ENCODE results near the gene TMCO2.
"Not testable (repeated sequence)": the region's sequence is repeated elsewhere in the genome, so short reads cannot be mapped to it uniquely, and the experiment has no call there.

TMCO2 gene

DNA sequence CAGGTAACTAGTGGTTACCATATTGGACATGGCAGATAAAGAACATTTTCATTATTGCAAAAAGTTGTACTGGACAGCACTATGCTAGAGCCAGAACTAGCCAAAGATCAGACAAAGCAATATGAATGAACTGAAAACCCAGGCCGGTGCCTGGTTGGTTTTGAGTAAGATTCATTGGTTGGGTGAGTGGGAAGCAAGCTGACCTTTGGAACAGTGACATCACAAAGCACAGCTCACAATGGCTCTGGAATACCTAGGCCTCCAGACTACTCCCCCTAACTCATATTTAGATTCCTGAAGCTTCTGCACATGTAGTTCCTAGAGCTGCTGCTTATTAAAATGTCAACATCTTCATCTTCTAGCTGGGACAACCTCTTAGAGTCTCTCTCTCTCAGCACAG, at the start of gene TMCO2:
Gene TMCO2 (plus strand): TSS at position 283 of the 400 bp plus-strand sequence. CDS start 57 bp downstream, at position 340.
- H3K4me1 ChIP-seq (ENCODE audit: control insufficient read depth in 5 of 5, insufficient read depth in 5 of 5, low read length in 5 of 5) = peaks cover 0 to 9% (median 0%) of the 10 kb centered on the region in 5 donors
- no peak within 1 kb of the TSS for H3K4me3 ChIP-seq (ENCODE audit: low read depth in 1 of 5, low read length in 5 of 5)
- no peaks in the 10 kb centered on the region for H3K9me3 ChIP-seq (ENCODE audit: control insufficient read depth in 5 of 5, low read length in 5 of 5)
- H3K9ac ChIP-seq (ENCODE audit: low read length in 5 of 5) = no peak within 1 kb of the TSS
- H3K27ac ChIP-seq (ENCODE audit: low read depth, low read length) = no peak within 1 kb of the TSS
- H3K36me3 ChIP-seq (ENCODE audit: control insufficient read depth in 5 of 5, insufficient read depth in 5 of 5, low read length in 5 of 5) = no peaks in the 10 kb centered on the region
- H3K27me3 ChIP-seq (ENCODE audit: control insufficient read depth in 5 of 5, insufficient read depth in 4 of 5, low read length in 5 of 5) = no peaks in the 10 kb centered on the region

DNA sequence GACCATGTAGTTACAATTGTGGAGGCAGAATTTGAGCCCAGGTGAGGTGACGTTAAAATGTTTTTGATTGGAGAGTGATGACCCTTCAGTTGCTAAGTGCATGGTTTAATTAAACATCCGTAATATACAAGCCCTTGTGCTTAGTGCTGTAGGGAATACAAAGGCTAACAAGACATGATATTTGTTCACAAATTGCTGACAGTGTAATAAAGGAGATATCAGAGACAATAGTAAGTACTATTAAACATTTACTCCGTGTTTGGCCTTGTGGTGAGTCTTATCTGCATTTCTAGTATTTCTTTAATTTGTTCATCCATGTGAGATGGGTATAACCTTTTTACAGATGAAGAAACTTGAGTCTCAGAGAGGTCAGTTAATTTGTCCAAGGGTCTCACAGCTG, 48.6 kb upstream of the TMCO2 start:
- Histone ChIP-seq H3K27me3 (ENCODE audit: control insufficient read depth in 5 of 5, insufficient read depth in 4 of 5, low read length in 5 of 5) (no peaks in the 10 kb centered on the region), H3K9me3 (ENCODE audit: control insufficient read depth in 5 of 5, low read length in 5 of 5) (no peaks in the 10 kb centered on the region), H3K36me3 (ENCODE audit: control insufficient read depth in 5 of 5, insufficient read depth in 5 of 5, low read length in 5 of 5) (peaks cover 14 to 28% (median 19%) of the 10 kb centered on the region in 5 donors), H3K4me1 (ENCODE audit: control insufficient read depth in 5 of 5, insufficient read depth in 5 of 5, low read length in 5 of 5) (peaks cover 0 to 5% (median 0%) of the 10 kb centered on the region in 5 donors), H3K27ac (ENCODE audit: low read depth, low read length) (no peak overlapping the region), H3K9ac (ENCODE audit: low read length in 5 of 5) (no peak overlapping the region), H3K4me3 (ENCODE audit: low read depth in 1 of 5, low read length in 5 of 5) (no peak overlapping the region)

DNA sequence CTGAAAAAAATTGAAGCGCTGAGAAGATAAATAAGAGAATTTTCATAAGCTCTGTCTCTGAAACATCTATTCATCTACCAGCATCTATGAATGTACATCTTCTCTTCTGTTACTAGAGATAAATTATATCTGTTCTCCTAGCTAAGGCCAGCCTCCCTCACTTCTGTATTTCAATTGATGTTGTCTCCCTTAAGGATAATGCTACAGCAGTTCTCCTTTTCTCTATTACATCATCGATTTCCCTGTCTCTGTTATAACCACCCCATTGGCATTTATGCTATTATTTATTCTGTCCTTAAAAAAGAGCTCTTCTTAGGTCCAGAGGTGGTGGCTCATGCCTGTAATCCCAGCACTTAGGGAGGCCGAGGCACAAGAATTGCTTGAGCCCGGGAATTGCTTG, 42.9 kb upstream of the TMCO2 start:
- Histone ChIP-seq H3K4me3 (ENCODE audit: low read depth in 1 of 5, low read length in 5 of 5) (no peak overlapping the region), H3K4me1 (ENCODE audit: control insufficient read depth in 5 of 5, insufficient read depth in 5 of 5, low read length in 5 of 5) (no peaks in the 10 kb centered on the region), H3K9ac (ENCODE audit: low read length in 5 of 5) (no peak overlapping the region), H3K27me3 (ENCODE audit: control insufficient read depth in 5 of 5, insufficient read depth in 4 of 5, low read length in 5 of 5) (no peaks in the 10 kb centered on the region), H3K36me3 (ENCODE audit: control insufficient read depth in 5 of 5, insufficient read depth in 5 of 5, low read length in 5 of 5) (peaks cover 17 to 31% (median 20%) of the 10 kb centered on the region in 5 donors), H3K27ac (ENCODE audit: low read depth, low read length) (no peak overlapping the region), H3K9me3 (ENCODE audit: control insufficient read depth in 5 of 5, low read length in 5 of 5) (no peaks in the 10 kb centered on the region)

DNA sequence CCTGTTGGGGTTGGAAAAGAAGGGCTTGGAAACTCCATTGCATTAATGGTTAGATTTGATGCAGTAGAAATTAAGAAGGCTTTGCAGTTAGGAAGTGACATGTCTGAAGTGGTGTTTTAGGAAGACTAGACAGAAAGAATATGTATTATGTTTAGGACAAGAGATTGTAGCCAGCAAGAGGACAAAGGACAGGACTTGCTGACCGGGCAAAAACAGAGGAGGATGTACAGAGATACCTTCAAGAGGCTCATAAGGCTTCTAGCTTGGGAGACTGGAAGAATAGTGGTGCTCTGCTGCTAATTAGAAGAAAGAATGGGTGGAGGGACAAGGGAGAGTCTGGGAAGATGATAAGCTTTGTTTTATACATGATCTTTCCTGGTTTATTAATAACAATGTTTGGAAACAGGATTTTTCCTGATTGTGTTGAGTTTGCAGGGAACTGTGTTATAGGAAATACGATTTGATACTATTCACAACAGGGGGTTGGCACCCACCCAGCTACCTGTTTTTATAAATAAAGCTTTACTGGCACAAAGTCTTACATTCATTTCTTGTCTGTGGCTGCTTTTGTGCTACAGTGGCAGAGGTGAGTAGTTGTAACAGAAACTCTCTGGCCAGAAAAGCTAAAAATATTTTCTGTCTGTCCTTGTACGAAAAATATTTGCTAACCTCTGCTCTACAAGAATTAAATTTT, 37.1 kb upstream of the TMCO2 start:
- Histone ChIP-seq H3K9ac (ENCODE audit: low read length in 5 of 5) (no peak overlapping the region), H3K36me3 (ENCODE audit: control insufficient read depth in 5 of 5, insufficient read depth in 5 of 5, low read length in 5 of 5) (peaks cover 10 to 32% (median 18%) of the 10 kb centered on the region in 5 donors), H3K9me3 (ENCODE audit: control insufficient read depth in 5 of 5, low read length in 5 of 5) (no peaks in the 10 kb centered on the region), H3K4me1 (ENCODE audit: control insufficient read depth in 5 of 5, insufficient read depth in 5 of 5, low read length in 5 of 5) (peaks cover 0 to 5% (median 0%) of the 10 kb centered on the region in 5 donors), H3K27me3 (ENCODE audit: control insufficient read depth in 5 of 5, insufficient read depth in 4 of 5, low read length in 5 of 5) (no peaks in the 10 kb centered on the region), H3K27ac (ENCODE audit: low read depth, low read length) (no peak overlapping the region), H3K4me3 (ENCODE audit: low read depth in 1 of 5, low read length in 5 of 5) (no peak overlapping the region)

DNA sequence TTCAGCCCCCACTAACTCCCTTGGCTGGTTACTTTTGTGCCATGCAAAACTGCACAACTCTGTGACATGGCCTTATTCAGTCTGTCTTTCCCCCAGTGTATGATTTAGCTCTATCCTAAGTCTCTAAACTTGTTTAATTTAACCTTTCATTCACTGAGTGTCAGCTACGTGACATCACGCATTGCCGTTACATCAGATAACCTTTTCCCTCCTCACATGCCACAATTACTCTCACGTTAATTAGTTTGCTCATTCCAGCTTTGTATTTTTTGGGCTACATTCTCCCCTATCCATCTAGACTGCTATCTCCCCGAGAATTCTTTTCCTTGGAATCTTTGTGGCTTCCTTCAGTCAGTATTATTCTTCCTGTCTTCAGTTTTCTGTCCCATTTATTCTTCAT, 29.4 kb upstream of the TMCO2 start:
- Histone ChIP-seq H3K9ac (ENCODE audit: low read length in 5 of 5) (no peak overlapping the region), H3K4me1 (ENCODE audit: control insufficient read depth in 5 of 5, insufficient read depth in 5 of 5, low read length in 5 of 5) (no peaks in the 10 kb centered on the region), H3K9me3 (ENCODE audit: control insufficient read depth in 5 of 5, low read length in 5 of 5) (no peaks in the 10 kb centered on the region), H3K4me3 (ENCODE audit: low read depth in 1 of 5, low read length in 5 of 5) (no peak overlapping the region), H3K27me3 (ENCODE audit: control insufficient read depth in 5 of 5, insufficient read depth in 4 of 5, low read length in 5 of 5) (no peaks in the 10 kb centered on the region), H3K27ac (ENCODE audit: low read depth, low read length) (no peak overlapping the region), H3K36me3 (ENCODE audit: control insufficient read depth in 5 of 5, insufficient read depth in 5 of 5, low read length in 5 of 5) (peaks cover 0 to 15% (median 10%) of the 10 kb centered on the region in 5 donors)

DNA sequence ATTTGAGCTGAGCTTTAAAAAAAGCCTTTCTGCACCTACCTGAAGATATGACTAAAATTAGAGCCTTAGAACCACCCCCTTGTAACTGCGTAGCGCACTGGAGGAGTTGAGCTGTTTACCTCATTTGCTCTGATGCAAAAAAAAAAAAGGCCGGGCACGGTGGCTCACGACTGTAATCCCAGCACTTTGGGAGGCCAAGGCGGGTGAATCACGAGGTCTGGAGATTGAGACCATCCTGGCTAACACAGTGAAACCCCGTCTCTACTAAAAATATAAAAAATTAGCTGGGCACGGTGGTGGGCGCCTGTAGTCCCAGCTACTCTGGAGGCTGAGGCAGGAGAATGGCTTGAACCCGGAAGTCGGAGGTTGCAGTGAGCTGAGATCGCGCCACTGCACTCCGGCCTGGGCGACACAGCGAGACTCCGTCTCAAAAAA, 26.2 kb upstream of the TMCO2 start:
- not testable (repeated sequence) for H3K27me3 ChIP-seq (ENCODE audit: control insufficient read depth in 5 of 5, insufficient read depth in 4 of 5, low read length in 5 of 5); H3K9ac ChIP-seq (ENCODE audit: low read length in 5 of 5); H3K9me3 ChIP-seq (ENCODE audit: control insufficient read depth in 5 of 5, low read length in 5 of 5); H3K4me3 ChIP-seq (ENCODE audit: low read depth in 1 of 5, low read length in 5 of 5); H3K4me1 ChIP-seq (ENCODE audit: control insufficient read depth in 5 of 5, insufficient read depth in 5 of 5, low read length in 5 of 5); H3K27ac ChIP-seq (ENCODE audit: low read depth, low read length)
- H3K36me3 ChIP-seq (ENCODE audit: control insufficient read depth in 5 of 5, insufficient read depth in 5 of 5, low read length in 5 of 5) = peaks cover 0 to 21% (median 12%) of the 10 kb centered on the region in 5 donors

DNA sequence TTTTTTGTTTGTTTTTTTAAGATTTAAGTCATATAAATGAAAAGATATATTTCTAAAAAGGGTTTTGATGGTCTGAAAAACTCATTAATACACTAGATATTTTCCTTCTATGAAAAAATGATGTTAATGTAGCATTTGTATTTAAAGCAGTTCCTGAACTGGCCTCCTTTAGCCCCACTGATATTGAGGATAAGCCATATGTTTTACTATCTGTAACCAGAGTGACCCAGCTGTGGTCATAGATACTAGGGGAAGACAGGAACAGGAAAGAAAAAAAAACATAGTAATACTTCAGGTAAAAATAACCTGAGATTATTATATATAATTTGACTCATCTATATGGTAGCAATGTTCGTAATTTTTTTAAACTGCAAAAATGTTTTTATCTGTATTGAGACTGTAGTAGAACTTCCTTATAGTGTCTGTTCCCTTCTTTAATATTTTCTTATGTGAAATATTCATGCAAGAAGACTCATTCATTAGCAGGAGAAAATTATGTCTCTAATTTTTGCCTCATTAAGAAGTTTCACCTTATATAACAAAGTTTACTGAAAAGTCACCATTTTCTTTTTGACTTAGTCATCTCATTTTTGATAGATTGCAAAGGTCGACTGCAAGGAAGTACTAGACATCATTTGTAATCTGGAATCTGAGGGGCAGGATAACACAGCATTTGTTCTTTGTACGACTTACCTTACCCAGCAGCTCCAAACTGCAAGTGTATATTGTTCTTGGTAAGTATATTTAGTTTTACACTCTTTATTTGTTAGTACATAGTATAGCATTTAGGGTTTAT, 25.6 kb upstream of the TMCO2 start:
- Histone ChIP-seq H3K27ac (ENCODE audit: low read depth, low read length) (no peak overlapping the region), H3K9me3 (ENCODE audit: control insufficient read depth in 5 of 5, low read length in 5 of 5) (no peaks in the 10 kb centered on the region), H3K36me3 (ENCODE audit: control insufficient read depth in 5 of 5, insufficient read depth in 5 of 5, low read length in 5 of 5) (peaks cover under 1 to 23% (median 12%) of the 10 kb centered on the region in 5 donors), H3K4me3 (ENCODE audit: low read depth in 1 of 5, low read length in 5 of 5) (no peak overlapping the region), H3K9ac (ENCODE audit: low read length in 5 of 5) (no peak overlapping the region), H3K4me1 (ENCODE audit: control insufficient read depth in 5 of 5, insufficient read depth in 5 of 5, low read length in 5 of 5) (no peaks in the 10 kb centered on the region), H3K27me3 (ENCODE audit: control insufficient read depth in 5 of 5, insufficient read depth in 4 of 5, low read length in 5 of 5) (no peaks in the 10 kb centered on the region)

DNA sequence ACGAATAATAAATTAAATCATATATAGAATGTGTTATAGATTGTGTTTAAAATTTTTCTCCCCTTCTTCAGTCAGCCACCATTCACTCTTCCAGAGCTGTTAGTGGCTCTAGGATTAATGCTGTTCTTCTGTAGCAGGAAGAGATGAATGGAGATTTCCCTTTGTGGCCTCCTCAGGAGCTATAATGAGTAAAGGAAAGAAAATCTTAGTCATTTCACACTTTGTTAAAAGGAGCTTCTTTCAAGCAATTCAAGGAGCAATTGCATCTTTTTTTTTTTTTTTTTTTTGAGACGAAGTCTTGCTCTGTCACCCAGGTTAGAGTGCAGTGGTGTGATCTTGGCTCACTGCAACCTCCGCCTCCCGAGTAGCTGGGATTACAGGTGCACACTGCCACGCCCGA, 23.7 kb upstream of the TMCO2 start:
- H3K27ac ChIP-seq (ENCODE audit: low read depth, low read length) = no peak overlapping the region
- no peaks in the 10 kb centered on the region for H3K4me1 ChIP-seq (ENCODE audit: control insufficient read depth in 5 of 5, insufficient read depth in 5 of 5, low read length in 5 of 5)
- peaks cover 0 to 23% (median 10%) of the 10 kb centered on the region in 5 donors for H3K36me3 ChIP-seq (ENCODE audit: control insufficient read depth in 5 of 5, insufficient read depth in 5 of 5, low read length in 5 of 5)
- no peaks in the 10 kb centered on the region for H3K9me3 ChIP-seq (ENCODE audit: control insufficient read depth in 5 of 5, low read length in 5 of 5)
- H3K4me3 ChIP-seq (ENCODE audit: low read depth in 1 of 5, low read length in 5 of 5) = no peak overlapping the region
- H3K27me3 ChIP-seq (ENCODE audit: control insufficient read depth in 5 of 5, insufficient read depth in 4 of 5, low read length in 5 of 5) = no peaks in the 10 kb centered on the region
- H3K9ac ChIP-seq (ENCODE audit: low read length in 5 of 5) = no peak overlapping the region

DNA sequence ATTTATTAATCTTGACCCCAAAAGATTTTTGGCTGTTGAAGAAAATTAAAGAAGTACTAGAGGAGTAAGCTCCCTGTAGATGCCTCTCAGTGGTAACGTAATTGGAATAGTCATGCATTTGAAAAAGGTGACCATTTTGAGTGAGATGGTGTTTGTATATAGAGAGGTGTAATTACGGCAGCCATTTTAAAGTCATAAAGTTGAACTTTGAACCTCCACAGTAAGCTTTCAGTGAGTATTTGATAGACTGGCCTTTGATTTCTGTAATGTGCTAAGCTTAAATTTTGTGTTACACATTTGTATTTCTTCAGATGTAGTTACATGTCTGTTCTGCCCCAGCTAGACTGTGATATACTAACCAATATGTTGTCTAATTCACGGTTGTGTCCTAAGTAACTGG, 21.5 kb upstream of the TMCO2 start:
- Histone ChIP-seq H3K36me3 (ENCODE audit: control insufficient read depth in 5 of 5, insufficient read depth in 5 of 5, low read length in 5 of 5) (peaks cover 0 to 26% (median 12%) of the 10 kb centered on the region in 5 donors), H3K9me3 (ENCODE audit: control insufficient read depth in 5 of 5, low read length in 5 of 5) (no peaks in the 10 kb centered on the region), H3K4me3 (ENCODE audit: low read depth in 1 of 5, low read length in 5 of 5) (no peak overlapping the region), H3K9ac (ENCODE audit: low read length in 5 of 5) (no peak overlapping the region), H3K27ac (ENCODE audit: low read depth, low read length) (no peak overlapping the region), H3K27me3 (ENCODE audit: control insufficient read depth in 5 of 5, insufficient read depth in 4 of 5, low read length in 5 of 5) (no peaks in the 10 kb centered on the region), H3K4me1 (ENCODE audit: control insufficient read depth in 5 of 5, insufficient read depth in 5 of 5, low read length in 5 of 5) (no peaks in the 10 kb centered on the region)

DNA sequence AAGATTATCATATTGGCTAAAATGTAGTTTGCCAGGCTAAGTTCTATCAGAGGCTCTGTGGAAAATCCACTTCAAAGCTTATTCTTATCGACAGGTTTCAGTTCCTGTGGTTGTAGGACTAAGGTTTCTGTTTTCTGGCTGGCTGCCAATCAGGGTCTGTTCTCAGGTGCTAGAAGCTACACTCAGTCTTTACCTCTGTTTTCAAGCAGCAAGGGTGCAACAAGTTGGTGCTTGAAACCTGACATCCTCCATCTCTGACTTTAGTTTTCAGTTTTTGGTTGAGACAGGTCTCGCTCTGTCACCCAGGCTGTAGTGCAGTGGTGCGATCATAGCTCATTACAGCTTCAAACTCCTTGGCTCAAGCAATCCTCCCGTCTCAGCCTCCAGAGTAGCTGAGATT, 15.3 kb upstream of the TMCO2 start:
- H3K36me3 ChIP-seq (ENCODE audit: control insufficient read depth in 5 of 5, insufficient read depth in 5 of 5, low read length in 5 of 5) = peaks cover 36 to 59% (median 43%) of the 10 kb centered on the region in 5 donors

More for the DNA sequence above, 15.3 kb upstream of the TMCO2 start:
- no peak overlapping the region for H3K4me3 ChIP-seq (ENCODE audit: low read depth in 1 of 5, low read length in 5 of 5)
- no peak overlapping the region for H3K9ac ChIP-seq (ENCODE audit: low read length in 5 of 5)
- no peaks in the 10 kb centered on the region for H3K27me3 ChIP-seq (ENCODE audit: control insufficient read depth in 5 of 5, insufficient read depth in 4 of 5, low read length in 5 of 5)
- no peak overlapping the region for H3K27ac ChIP-seq (ENCODE audit: low read depth, low read length)
- no peaks in the 10 kb centered on the region for H3K9me3 ChIP-seq (ENCODE audit: control insufficient read depth in 5 of 5, low read length in 5 of 5)
- no peaks in the 10 kb centered on the region for H3K4me1 ChIP-seq (ENCODE audit: control insufficient read depth in 5 of 5, insufficient read depth in 5 of 5, low read length in 5 of 5)

All from subcutaneous abdominal adipose tissue (tissue), 5 donors.